SJSA1 (cell line): ENCODE results near the gene CRYBA4. TPM values are rescaled to one million over a fixed set of nuclear protein-coding genes. Genes with fewer than 3 reads are reported as not detected.
A peak's percentile ranks its signal among the peaks of the same experiment; 100 is the strongest.
"Not testable (repeated sequence)": the region's sequence is repeated elsewhere in the genome, so short reads cannot be mapped to it uniquely, and the experiment has no call there.

Experiments used
- DNase-seq, 2 experiments: peaks; one replicate each; pipeline ENCODE4 v3.0.0-alpha.2; 2015 to 2020; ENCODE audit warnings: low spot score in 2 of 2, low read depth in 1 of 2
- H3K27ac ChIP-seq: fragments of 250-450 bp; sonication (Bioruptor Pico); 2 replicates; pipeline ENCODE4 v1.5.1; 2020; ENCODE audit warnings: mild to moderate bottlenecking, moderate library complexity
- H3K27me3 ChIP-seq: fragments of 250-450 bp; sonication (Bioruptor Pico); replicated peaks from 2 replicates; pipeline ENCODE4 v1.5.1; 2020; ENCODE audit warnings: mild to moderate bottlenecking, moderate library complexity
- H3K36me3 ChIP-seq: fragments of 250-450 bp; sonication (Bioruptor Pico); 2 replicates; pipeline ENCODE4 v1.5.1; 2020; ENCODE audit warnings: mild to moderate bottlenecking
- H3K4me1 ChIP-seq: fragments of 250-450 bp; sonication (Bioruptor Pico); replicated peaks from 2 replicates; pipeline ENCODE4 v1.6.1; 2021; ENCODE audit warnings: mild to moderate bottlenecking
- H3K4me3 ChIP-seq: fragments of 250-450 bp; sonication (Bioruptor Pico); 2 replicates; pipeline ENCODE4 v1.5.1; 2020; ENCODE audit warnings: mild to moderate bottlenecking
- H3K9me3 ChIP-seq: fragments of 250-450 bp; sonication (Bioruptor Pico); replicated peaks from 2 replicates; pipeline ENCODE4 v1.5.1; 2020; ENCODE audit warnings: mild to moderate bottlenecking
- total RNA-seq: library from RNA; depleted of rRNA; stranded (reverse); fragments of >200 nt; shearing (Covaris generic); gene quantifications from 2 replicates; pipeline ENCODE4 v1.2.3, GENCODE V29; 2014

Gene CRYBA4
- total RNA-seq, 1 experiment from 2014 or later = not detected

DNA sequence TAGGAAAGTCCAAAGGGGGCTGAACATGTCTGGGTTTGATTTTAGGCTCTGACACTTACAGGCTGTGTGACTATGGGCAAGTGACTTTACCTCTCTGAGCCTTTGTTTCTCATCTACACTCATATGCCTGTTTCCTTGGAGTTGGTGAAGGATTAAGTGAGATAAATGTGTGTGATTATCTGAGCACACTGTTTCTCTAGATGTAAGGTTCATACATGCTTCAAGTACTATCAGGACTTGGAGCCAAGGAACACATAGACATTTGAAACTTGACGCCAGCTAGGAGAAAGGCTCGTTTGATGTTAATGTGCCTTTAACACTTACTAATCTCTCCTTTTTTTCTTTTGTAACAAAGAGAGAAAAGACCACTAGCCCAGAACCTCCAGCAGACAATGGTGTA lies 13.6 kb upstream of the CRYBA4 start:
- no peak for DNase-seq

DNA sequence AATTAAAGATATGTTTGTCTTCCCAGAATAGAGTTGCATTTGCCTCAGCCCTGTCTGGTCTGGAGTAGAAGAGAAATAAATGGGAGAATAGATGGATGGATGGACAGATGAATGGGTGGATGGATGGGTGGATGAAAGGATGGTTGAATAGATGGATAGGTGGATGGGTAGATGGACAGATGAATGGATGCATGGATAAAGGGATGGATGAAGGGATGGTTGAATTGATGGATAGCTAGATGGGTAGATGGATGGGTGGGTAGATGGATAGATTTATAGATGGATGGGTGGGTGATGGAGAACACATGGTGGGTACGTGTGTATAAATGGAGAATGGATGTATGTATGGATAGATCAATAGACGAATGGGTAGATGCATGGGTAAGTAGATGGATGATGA lies 12.5 kb upstream of the CRYBA4 start:
- H3K27ac ChIP-seq = no peak overlapping the region
- no peaks in the 10 kb centered on the region for H3K36me3 ChIP-seq
- H3K9me3 ChIP-seq = no peaks in the 10 kb centered on the region
- H3K4me3 ChIP-seq = no peak overlapping the region
- H3K4me1 ChIP-seq = peaks cover 23% of the 10 kb centered on the region
- H3K27me3 ChIP-seq = no peaks in the 10 kb centered on the region
- no peak for DNase-seq

More for the DNA sequence above, 13.6 kb upstream of the CRYBA4 start:
- Histone ChIP-seq H3K4me3 (no peak overlapping the region), H3K27me3 (no peaks in the 10 kb centered on the region), H3K4me1 (peaks cover 29% of the 10 kb centered on the region), H3K27ac (no peak overlapping the region), H3K36me3 (no peaks in the 10 kb centered on the region), H3K9me3 (no peaks in the 10 kb centered on the region)

DNA sequence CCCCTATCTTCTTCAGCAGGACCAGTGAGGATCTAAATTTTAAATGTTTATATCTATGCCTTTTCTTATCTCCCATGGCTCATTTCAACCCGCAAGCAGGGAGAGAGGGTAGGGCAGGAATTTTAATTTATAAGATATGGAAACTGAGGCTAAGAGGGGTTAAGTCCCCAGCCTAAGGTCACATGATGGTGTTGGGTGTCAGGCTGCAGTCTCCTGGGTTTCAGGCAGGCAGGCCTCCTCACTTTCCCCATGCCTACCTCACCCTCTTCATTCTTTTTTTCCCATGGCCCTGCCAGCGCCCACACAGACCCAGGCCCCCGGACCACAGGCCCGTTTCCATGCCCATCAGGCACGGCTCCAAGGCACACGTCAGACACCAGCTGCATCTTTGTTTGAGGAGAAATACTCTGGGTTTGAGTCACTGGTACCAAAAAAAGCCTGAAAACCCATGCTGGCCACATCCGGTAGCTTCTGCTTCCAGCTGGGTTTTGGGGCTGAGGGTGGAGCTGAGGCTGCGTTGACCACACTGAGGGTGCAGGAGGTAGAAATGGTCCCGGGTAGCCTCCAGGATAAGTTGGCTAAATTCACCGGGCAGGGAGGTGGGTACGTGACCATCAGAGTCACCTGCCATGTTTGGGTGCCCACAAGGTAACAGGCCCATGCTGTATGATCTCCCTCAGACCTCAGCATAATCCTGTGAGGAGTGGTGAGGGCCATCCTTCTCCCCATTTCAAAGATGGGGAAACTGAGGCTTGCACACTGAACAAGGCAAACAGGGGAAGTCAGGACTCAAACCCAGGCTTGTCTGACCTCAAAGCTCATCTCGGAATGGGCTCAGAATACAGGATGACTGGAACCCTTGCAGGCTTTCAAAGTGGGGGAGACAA lies 11.4 kb upstream of the CRYBA4 start:
- H3K4me3 ChIP-seq = no peak overlapping the region

DNA sequence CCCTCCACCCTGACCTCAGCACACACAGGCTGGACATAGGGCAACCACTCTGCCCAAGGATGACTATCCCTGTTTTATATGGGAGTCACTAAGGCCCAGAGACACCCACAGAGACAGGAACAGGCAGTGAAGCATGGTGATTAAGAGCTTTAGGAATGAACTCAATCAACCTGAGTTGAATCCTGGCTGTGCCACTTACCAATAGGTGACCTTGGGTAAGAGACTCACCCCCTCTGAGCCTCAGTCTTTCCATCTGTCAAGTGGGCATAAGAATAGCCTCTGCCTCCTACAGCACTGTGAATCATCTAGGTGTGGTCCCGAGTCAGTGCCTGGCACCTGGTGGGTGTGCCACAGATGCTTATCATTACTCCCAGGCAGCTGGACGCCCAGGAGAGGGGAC lies 10.8 kb upstream of the CRYBA4 start:
- peak in 1 of 2 experiments; percentile 30 for DNase-seq
- peaks cover 19% of the 10 kb centered on the region for H3K4me1 ChIP-seq
- H3K27me3 ChIP-seq = no peaks in the 10 kb centered on the region
- 0 out of 2 replicates have a peak overlapping the region, but pooled peaks have one; percentile 2 for H3K27ac ChIP-seq
- H3K4me3 ChIP-seq = no peak overlapping the region
- no peaks in the 10 kb centered on the region for H3K9me3 ChIP-seq
- H3K36me3 ChIP-seq = no peaks in the 10 kb centered on the region

More for the DNA sequence above, 11.4 kb upstream of the CRYBA4 start:
- DNase-seq = peak; percentile 82 to 86
- Histone ChIP-seq H3K27me3 (no peaks in the 10 kb centered on the region), H3K9me3 (no peaks in the 10 kb centered on the region), H3K4me1 (peaks cover 19% of the 10 kb centered on the region), H3K27ac (peak overlapping the region; percentile 56), H3K36me3 (no peaks in the 10 kb centered on the region)

DNA sequence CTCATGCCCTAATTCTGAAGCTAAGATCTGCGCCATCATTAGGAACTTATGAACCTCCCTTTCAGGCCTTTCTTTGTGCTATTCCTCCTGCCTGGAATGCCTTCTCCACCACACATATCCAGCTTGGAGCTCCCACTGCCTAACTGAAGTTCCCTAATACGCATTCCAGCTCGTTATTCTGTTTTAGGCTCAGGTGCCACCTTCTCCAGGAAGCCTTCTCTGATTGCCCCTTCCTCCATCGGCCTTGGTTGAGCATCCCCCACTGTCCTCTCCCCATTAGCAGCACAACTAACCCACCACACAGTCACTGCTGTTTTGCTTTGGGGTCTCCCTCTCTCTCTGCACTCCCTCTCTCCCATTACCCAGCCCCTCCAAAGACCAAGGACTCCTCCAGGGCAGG lies 9.1 kb upstream of the CRYBA4 start:
- H3K27me3 ChIP-seq = no peaks in the 10 kb centered on the region
- peaks cover 15% of the 10 kb centered on the region for H3K4me1 ChIP-seq
- no peak for DNase-seq

DNA sequence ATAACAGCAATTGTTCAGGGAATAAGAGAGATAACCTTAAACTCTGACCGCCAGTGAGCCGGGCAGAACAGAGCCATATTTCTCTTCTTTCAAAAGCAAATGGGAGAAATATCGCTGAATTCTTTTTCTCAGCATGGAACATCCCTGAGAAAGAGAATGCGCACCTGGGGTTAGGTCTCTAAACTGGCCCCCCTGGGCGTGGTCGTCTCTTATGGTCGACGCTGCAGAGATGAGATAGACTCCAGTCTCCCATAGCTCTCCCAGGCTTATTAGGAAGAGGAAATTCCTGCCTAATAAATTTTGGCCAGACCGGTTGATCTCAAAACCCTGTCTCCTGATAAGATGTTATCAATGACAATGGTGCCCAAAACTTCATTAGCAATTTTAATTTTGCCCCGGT lies 8.0 kb upstream of the CRYBA4 start:
- not testable (repeated sequence) for H3K27ac ChIP-seq, DNase-seq, H3K27me3 ChIP-seq, H3K4me3 ChIP-seq, H3K9me3 ChIP-seq, H3K36me3 ChIP-seq
- H3K4me1 ChIP-seq = peaks cover 15% of the 10 kb centered on the region

More for the DNA sequence above, 9.1 kb upstream of the CRYBA4 start:
- no peak overlapping the region for H3K4me3 ChIP-seq
- no peak overlapping the region for H3K27ac ChIP-seq
- H3K9me3 ChIP-seq = no peaks in the 10 kb centered on the region
- H3K36me3 ChIP-seq = no peaks in the 10 kb centered on the region

DNA sequence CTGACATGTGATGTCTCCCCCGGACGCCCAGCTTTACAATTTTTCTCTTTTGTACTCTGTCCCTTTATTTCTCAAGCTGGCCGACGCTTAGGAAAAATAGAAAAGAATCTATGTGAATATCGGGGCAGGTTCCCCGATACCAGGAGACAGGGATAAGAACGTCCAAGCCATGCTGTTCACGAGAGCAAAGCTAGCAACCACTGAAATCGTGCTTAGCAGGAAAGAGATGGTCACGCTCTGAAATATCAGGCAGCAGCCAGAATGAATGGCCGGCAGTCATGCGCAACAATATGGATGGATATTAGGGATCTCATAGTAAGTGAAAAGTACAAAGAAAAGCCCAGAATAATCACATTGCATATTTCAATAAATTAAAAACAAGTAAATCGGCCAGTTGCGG lies 7.4 kb upstream of the CRYBA4 start:
- Histone ChIP-seq H3K4me1 (peaks cover 15% of the 10 kb centered on the region), H3K27ac (no peak overlapping the region), H3K4me3 (no peak overlapping the region), H3K36me3 (no peaks in the 10 kb centered on the region), H3K27me3 (no peaks in the 10 kb centered on the region), H3K9me3 (no peaks in the 10 kb centered on the region)
- DNase-seq = no peak

DNA sequence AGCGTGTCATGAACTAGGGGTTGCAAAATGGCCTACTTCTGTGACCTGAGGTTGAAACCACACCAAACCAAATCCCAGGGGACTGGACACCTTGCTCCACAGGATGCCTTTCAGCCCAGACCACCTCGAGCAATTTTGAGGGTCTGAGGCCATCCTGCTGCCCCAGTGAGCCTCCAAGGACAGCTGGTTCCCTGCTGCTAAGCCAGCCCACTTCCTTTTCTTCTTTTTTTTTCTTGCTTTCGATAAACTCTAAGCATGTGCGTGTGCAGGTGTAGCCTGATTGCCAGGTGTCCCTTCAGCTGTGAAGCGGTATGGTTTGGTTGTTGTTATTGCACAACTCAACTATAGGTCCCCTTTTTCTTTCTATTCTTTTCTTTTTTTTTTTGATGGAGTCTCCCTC lies 6.6 kb upstream of the CRYBA4 start:
- H3K4me1 ChIP-seq = peaks cover 10% of the 10 kb centered on the region
- no peaks in the 10 kb centered on the region for H3K36me3 ChIP-seq
- H3K4me3 ChIP-seq = no peak overlapping the region
- no peaks in the 10 kb centered on the region for H3K27me3 ChIP-seq
- H3K27ac ChIP-seq = no peak overlapping the region
- H3K9me3 ChIP-seq = no peaks in the 10 kb centered on the region
- DNase-seq = no peak

DNA sequence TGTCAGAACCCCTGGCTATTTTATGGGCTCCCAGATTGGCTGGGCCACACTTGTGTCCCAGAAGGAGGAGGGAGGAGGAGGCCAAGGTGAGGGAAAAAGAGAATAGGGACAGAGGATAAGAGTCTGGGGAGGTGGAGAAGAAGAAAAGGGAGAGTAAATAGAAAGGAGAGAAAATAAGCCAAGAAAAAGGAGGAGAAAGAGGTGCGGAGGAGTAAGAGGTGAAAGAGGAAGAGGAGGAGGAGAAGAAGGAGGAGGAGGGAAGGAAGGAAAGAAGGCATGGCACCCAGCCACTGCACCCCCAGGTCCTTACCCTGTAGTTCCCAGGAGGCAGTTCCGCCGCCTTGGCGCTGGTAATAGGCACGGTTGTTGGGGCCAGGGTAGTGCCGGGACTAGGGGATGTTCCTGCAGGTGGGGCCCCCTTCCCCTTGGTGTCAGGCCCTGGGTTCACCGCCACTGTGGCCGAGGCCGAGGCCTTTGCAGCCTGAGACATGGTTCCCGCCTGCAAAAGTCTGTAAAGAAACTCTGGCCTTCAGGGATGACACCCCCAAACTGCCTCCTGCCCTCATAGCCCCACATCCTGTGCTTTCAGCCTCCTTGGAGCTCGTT lies 5.8 kb upstream of the CRYBA4 start:
- Histone ChIP-seq H3K4me3 (no peak overlapping the region), H3K27ac (no peak overlapping the region), H3K4me1 (peaks cover 2% of the 10 kb centered on the region), H3K27me3 (no peaks in the 10 kb centered on the region), H3K36me3 (no peaks in the 10 kb centered on the region), H3K9me3 (no peaks in the 10 kb centered on the region)
- no peak for DNase-seq

DNA sequence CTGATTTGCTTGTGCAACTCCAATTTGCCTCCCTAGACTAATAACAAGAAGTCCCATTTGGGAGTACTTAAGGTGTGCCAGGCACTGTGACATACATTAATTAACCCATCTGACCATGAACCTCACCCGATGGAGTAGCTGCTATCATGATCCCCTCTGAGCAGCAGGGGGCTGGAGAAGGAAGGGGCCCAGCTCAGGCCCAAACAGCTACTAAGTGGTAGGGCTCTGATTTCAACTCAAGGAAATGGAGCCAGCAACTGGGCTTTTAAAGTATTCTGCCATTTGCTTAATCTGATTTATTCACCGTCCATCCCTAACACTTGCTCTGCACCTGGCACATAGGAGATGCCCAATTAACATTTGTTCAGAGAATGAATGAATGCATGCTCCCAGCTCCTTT lies 5.1 kb upstream of the CRYBA4 start:
- Histone ChIP-seq H3K36me3 (no peaks in the 10 kb centered on the region), H3K27me3 (no peaks in the 10 kb centered on the region), H3K9me3 (no peaks in the 10 kb centered on the region), H3K4me3 (no peak overlapping the region), H3K27ac (no peak overlapping the region), H3K4me1 (no peaks in the 10 kb centered on the region)
- DNase-seq = no peak

DNA sequence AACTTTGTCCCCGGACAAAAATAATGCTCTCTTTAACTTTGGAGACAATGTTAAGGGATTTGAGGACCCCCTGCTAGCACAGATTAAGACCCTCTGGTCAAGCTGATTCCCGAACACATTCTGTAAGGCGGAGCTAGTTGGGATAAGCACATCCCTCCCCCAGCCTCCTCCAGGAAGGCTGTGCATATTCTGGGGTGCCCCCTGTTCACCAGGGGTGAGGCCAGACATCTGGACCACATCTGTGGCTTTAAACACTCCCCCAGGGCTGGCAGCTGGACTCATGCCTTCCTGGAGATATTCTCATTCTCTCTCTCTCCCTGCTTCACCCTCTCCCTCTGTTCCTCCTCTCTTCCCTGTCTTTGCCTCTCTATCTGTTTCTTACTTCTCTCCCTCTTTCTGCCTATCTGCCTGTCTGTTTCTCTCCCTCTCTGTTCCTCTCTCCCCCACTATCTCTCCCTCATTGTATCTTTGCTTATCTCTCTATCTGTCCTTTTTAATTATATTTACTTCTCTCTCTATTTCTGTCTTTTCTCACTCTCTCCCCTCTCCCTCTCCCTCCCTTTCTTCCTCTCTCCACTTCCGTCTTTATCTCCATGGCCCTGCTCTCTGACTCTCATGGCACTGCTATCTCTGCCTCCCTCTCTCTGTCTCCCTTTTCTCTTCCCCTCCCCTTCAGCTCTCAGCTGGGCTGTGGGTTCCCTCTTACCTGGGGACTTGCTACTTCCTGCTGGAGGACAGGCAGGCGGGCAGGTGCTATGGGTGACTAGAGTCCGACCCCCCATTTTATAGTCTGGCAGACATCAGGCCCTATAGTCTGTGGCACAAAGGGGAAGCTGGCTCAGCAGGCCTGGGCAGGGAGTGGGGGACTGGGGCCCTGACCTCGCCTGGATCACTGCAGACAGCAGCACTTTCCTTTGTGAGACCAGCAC lies 4.2 kb upstream of the CRYBA4 start, which contains the start of gene CRYBB1:
CRYBB1 (minus strand) TSS at position 757 of the 929 bp plus-strand sequence. CDS start 1,708 bp downstream, outside the sequence.
- no peak for DNase-seq
- H3K27ac ChIP-seq = no peak within 1 kb of the TSS
- no peaks in the 10 kb centered on the region for H3K36me3 ChIP-seq
- no peak within 1 kb of the TSS for H3K4me3 ChIP-seq
- no peaks in the 10 kb centered on the region for H3K4me1 ChIP-seq
- H3K9me3 ChIP-seq = no peaks in the 10 kb centered on the region
- H3K27me3 ChIP-seq = no peaks in the 10 kb centered on the region

DNA sequence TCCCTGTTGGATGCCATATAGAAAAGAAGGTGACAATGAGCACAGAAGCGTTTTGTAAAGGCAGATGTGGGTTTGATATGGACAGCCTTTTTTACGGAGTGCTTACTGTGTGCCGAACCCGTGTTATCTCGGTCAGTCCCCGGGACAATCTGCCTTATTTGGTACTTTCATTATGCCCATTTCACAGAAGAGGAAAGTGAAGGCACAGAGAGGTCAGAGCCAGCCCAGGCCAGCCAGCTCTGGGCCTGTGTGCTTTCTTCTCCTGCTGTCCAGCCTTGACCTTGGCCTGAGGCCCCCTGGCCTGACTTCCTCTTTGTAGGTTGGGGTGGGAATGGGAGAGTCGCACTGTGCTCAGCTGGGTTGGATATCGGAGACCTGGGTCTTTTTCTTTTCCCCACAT lies 3.3 kb upstream of the CRYBA4 start:
- Histone ChIP-seq H3K36me3 (no peaks in the 10 kb centered on the region), H3K27ac (no peak overlapping the region), H3K27me3 (no peaks in the 10 kb centered on the region), H3K4me1 (no peaks in the 10 kb centered on the region), H3K4me3 (no peak overlapping the region), H3K9me3 (no peaks in the 10 kb centered on the region)
- no peak for DNase-seq

DNA sequence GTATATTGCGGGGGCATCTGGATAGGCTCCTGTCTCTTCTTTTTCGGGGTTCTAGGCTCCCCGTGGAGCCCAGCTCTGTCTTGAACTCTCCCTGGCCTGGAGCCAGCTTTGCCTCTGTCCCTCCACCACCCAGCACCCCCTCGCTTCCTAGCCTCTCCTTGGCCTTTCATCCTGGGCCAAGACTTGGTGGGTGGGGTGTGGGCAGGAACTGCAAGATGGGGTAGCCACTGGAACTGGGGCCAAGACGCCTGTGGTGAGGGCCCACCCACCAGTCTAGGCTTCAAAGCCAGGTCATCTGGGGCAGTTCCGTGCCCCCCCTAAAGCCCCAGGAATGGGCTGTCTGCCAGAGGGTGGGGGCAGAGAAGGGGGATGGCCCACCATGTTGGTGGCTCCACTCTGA lies 2.3 kb upstream of the CRYBA4 start:
- Histone ChIP-seq H3K27me3 (no peaks in the 10 kb centered on the region), H3K27ac (no peak overlapping the region), H3K36me3 (no peaks in the 10 kb centered on the region), H3K4me3 (no peak overlapping the region), H3K9me3 (no peaks in the 10 kb centered on the region), H3K4me1 (no peaks in the 10 kb centered on the region)
- DNase-seq = no peak
